Esophagus squamous epithelium (tissue), 4 donors: ENCODE results near the gene METTL1.

Source experiments
- POLR2A ChIP-seq, 4 donors: fragments of 450-650 bp; IDR thresholded peaks; one replicate each; pipeline ENCODE4 v1.6.1; 2017; ENCODE audit warnings: antibody characterized with exemption in 4 of 4, mild to moderate bottlenecking in 4 of 4, moderate library complexity in 3 of 4
- TF ChIP-seq, protein P1 (sequence below), 6 experiments: fragments of 450-650 bp in 4 of 6; fragments of 200-600 bp in 2 of 6; sonication (generic) in 2 of 6; IDR thresholded peaks; one replicate each; pipeline ENCODE4 v1.5.1; 2016 to 2019; ENCODE audit warnings: antibody characterized with exemption in 6 of 6, mild to moderate bottlenecking in 4 of 6, moderate library complexity in 4 of 6

DNA sequence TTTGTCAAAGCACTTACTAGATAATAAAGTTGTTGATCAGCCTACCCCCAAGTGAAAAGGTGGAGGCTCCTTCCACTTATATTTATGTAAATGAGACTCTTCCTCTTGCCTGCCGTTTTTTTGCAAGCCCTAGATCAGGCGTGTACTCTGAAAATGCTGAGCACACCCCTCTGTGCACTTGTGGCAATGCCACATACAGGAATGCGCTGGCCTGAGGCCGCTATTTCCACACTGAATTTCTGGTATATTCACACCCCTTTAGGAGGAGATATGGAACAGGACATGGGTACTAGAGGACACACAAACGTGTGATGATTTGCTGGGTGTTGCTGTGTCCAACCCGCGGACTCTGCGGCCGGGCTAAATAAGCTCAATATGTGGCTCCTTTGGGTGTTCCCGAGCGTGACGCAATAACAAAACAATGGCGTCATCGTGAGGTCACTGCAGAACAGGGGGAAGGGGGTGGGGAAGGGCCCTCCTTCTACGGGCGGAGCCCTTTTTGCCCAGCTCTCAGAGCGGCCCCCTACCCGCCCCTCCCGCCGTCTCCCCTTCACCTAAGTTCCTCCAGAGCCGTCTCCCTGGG lies 27.6 kb downstream of the METTL1 start:
- TF ChIP-seq, protein P1, sequence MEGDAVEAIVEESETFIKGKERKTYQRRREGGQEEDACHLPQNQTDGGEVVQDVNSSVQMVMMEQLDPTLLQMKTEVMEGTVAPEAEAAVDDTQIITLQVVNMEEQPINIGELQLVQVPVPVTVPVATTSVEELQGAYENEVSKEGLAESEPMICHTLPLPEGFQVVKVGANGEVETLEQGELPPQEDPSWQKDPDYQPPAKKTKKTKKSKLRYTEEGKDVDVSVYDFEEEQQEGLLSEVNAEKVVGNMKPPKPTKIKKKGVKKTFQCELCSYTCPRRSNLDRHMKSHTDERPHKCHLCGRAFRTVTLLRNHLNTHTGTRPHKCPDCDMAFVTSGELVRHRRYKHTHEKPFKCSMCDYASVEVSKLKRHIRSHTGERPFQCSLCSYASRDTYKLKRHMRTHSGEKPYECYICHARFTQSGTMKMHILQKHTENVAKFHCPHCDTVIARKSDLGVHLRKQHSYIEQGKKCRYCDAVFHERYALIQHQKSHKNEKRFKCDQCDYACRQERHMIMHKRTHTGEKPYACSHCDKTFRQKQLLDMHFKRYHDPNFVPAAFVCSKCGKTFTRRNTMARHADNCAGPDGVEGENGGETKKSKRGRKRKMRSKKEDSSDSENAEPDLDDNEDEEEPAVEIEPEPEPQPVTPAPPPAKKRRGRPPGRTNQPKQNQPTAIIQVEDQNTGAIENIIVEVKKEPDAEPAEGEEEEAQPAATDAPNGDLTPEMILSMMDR (IDR thresholded peaks at IDR 0.05): no peak
- no peak for TF ChIP-seq POLR2A (IDR thresholded peaks at IDR 0.05)
